HAP-1 (cell line): ENCODE results near the gene TNFSF11.
A peak's percentile ranks its signal among the peaks of the same experiment; 100 is the strongest.

Experiments
- DNase-seq, 2 experiments: peaks; one replicate each; pipeline ENCODE4 v3.0.0-alpha.2; 2016 to 2020; ENCODE audit warnings: low spot score in 2 of 2
- H3K27me3 ChIP-seq: fragments of 250-450 bp; sonication (Bioruptor Pico); 2 replicates; pipeline ENCODE4 v1.5.1; 2020; ENCODE audit warnings: low read depth, mild to moderate bottlenecking, moderate library complexity
- H3K36me3 ChIP-seq: fragments of 250-450 bp; sonication (Bioruptor Pico); replicated peaks from 2 replicates; pipeline ENCODE4 v1.5.1; 2020; ENCODE audit warnings: mild to moderate bottlenecking
- H3K4me1 ChIP-seq: fragments of 250-450 bp; sonication (Bioruptor Pico); 2 replicates; pipeline ENCODE4 v1.5.1; 2020; ENCODE audit warnings: mild to moderate bottlenecking
- H3K4me3 ChIP-seq: fragments of 250-450 bp; sonication (Bioruptor Pico); 2 replicates; pipeline ENCODE4 v1.5.1; 2020; ENCODE audit warnings: mild to moderate bottlenecking, moderate library complexity
- H3K9me3 ChIP-seq: fragments of 250-450 bp; sonication (Bioruptor Pico); 2 replicates; pipeline ENCODE4 v1.5.1; 2020; ENCODE audit warnings: mild to moderate bottlenecking, moderate library complexity
- in situ Hi-C: fragments of 300-500 bp; cut with MboI; formaldehyde crosslinking; loops from 3 replicates; pipeline ENCODE4 v1.14.3; 2020; ENCODE audit warnings: low sequenced_read_pairs, inconsistent platforms, mixed read lengths

TNFSF11 gene, protein sequence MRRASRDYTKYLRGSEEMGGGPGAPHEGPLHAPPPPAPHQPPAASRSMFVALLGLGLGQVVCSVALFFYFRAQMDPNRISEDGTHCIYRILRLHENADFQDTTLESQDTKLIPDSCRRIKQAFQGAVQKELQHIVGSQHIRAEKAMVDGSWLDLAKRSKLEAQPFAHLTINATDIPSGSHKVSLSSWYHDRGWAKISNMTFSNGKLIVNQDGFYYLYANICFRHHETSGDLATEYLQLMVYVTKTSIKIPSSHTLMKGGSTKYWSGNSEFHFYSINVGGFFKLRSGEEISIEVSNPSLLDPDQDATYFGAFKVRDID

DNA sequence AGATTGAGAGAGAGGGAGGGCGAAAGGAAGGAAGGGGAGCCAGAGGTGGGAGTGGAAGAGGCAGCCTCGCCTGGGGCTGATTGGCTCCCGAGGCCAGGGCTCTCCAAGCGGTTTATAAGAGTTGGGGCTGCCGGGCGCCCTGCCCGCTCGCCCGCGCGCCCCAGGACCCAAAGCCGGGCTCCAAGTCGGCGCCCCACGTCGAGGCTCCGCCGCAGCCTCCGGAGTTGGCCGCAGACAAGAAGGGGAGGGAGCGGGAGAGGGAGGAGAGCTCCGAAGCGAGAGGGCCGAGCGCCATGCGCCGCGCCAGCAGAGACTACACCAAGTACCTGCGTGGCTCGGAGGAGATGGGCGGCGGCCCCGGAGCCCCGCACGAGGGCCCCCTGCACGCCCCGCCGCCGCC, at the start of gene TNFSF11:
Gene TNFSF11 (plus strand): TSS at position 142 of the 400 bp plus-strand sequence. CDS start 152 bp downstream, at position 294.
- H3K4me1 ChIP-seq, result no peaks in the 10 kb centered on the region
- H3K9me3 ChIP-seq, result no peaks in the 10 kb centered on the region
- no peak within 1 kb of the TSS for H3K4me3 ChIP-seq
- peaks cover 2% of the 10 kb centered on the region; the same call in 1 of the 2 replicates for H3K27me3 ChIP-seq
- no peaks in the 10 kb centered on the region for H3K36me3 ChIP-seq
- no peak for DNase-seq
- in situ Hi-C loops, result no loop called here

DNA sequence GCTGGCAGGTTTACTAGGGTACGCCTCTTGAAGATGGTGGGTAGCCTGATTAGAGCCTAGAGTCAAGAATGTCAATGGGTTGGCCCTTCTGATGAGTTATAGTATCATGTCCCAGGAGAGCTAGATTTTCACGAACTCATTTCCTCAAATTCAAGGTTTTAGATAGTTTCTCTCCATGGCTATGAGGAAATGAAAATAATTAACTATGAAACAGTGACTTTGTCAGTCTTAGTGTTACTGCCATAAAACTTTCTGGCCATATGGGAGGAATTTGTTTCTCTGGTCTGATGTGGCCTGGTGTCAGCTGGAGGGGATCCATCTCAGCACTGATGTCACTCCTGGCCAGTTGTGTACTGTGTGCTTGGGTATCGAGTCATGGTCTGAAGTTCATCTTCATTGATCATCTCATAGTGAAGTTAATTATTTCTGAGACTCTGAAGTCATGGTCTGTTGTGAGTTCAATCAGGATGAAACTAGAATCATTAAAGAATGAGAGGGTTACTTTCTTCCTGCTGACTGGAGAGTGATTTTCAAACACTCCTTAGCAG, 49.4 kb upstream of the TNFSF11 start:
- H3K4me1 ChIP-seq, result no peaks in the 10 kb centered on the region
- in situ Hi-C loops, result no loop called here
- no peaks in the 10 kb centered on the region for H3K9me3 ChIP-seq
- DNase-seq, result no peak
- no peak overlapping the region for H3K4me3 ChIP-seq
- no peaks in the 10 kb centered on the region for H3K27me3 ChIP-seq
- H3K36me3 ChIP-seq, result no peaks in the 10 kb centered on the region

DNA sequence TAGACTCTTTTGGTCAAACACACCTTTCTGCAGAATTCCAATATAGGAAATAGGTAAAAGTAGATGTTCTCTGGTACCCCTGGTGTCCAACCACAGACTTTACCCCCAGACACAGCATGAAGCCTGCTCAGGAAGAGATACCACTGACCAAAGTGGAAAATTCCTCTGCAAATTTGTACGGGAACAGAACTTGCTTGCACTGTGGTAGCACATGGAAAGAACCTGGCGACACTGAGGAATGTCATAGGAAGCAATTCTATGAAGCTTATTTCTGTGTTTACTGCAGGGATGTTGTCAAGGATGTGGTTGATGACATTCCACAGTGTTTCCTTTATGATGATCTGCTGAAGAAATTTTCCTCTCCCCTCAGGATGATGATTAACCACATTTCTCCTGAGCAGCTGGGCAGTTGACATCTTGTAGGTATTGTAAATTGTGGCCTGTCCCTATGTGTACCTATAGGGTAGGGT, 48.9 kb upstream of the TNFSF11 start:
- Histone ChIP-seq H3K9me3 (no peaks in the 10 kb centered on the region), H3K27me3 (no peaks in the 10 kb centered on the region), H3K36me3 (no peaks in the 10 kb centered on the region), H3K4me3 (no peak overlapping the region), H3K4me1 (no peaks in the 10 kb centered on the region)
- in situ Hi-C loops, result no loop called here
- DNase-seq, result no peak

DNA sequence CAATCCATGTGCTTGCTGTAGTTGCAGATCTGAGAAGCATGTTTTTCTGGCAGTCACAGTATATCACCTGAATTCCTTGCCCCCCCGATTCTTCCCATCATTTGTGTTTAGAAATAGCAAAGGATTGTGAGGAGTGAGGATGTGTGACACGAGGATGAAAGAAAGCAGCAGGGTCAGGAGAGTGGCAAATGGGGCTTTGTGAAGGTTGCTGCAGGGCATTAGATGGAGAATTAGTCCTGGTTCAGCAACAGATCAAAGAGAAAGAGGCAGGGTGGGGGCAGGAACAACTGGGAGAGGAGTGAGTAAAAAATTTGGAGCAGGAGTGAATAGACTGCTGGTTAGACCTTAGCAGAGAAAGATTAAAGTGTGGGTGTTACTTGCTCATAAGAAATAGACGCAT, 47.7 kb upstream of the TNFSF11 start:
- Histone ChIP-seq H3K9me3 (no peaks in the 10 kb centered on the region), H3K4me3 (no peak overlapping the region), H3K4me1 (no peaks in the 10 kb centered on the region), H3K27me3 (no peaks in the 10 kb centered on the region), H3K36me3 (no peaks in the 10 kb centered on the region)
- no peak for DNase-seq
- in situ Hi-C loops, result no loop called here

DNA sequence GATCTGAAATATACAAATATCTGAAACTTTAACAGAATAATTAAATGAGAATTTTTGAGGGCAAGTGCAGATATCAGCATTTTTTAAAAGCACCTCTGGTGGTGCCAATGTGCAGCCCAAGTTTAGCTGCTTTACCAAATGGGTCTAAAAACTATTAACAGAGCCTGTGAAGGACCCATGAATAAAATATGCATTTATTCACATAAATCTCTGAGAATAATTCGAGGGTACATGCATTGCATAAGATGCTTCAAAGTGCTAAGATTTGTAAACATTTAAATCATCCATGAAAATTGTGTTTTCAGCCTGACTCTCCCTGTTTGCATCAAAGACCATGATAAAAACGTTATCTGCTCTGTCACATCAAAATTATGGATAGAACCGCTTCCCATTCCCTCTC, 47.1 kb upstream of the TNFSF11 start:
- in situ Hi-C loops, result no loop called here
- no peaks in the 10 kb centered on the region for H3K4me1 ChIP-seq
- no peak for DNase-seq
- H3K27me3 ChIP-seq, result no peaks in the 10 kb centered on the region
- H3K4me3 ChIP-seq, result no peak overlapping the region
- no peaks in the 10 kb centered on the region for H3K36me3 ChIP-seq
- no peaks in the 10 kb centered on the region for H3K9me3 ChIP-seq

DNA sequence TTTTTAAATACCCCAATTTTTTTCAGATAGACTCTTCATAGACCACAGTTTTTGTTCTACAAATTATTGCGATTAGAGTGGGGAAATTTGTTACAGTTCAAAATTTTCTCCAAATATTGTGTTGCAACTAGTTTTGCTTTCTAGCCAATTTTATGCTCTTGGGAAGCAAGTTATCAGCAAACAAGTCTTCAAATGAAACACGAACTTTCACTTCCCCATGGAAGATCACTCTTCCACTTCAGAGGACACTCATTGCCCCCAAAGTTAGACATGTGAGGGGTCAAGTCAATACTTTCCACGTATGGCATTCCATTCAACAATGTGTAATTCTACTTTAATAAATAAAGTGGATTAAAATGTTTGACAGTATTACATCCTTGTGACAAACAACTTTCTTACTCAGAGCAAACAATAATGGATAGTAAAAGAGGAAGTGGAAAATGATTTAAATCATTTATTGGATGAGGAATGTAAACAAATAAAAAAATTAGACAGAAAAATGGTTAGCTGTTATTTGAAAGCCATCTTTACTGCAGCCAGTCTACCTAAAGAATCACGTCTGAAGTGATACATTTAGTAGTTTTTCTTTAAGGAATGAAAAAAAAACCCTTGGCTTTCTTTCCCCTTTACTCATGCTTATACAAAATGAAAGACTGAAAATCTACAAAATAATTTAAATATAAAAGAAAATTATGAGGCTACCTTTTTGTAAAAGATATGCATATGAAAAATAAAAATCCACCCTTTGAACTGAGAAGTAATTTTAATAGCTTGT, 41.2 kb upstream of the TNFSF11 start:
- no peak overlapping the region for H3K4me3 ChIP-seq
- in situ Hi-C loops, result no loop called here

DNA sequence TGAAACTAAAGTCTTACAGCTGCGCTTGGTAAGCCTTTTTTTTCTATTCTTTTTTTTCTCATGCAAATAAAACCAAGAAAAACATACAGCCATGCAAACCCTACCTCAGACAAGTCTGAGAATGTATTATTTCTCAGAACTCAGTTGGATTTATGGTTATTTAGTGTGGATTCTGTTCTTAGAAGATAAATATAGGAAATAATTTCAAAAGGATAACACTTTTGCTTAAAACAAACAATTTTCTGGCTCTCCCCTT, 40.7 kb upstream of the TNFSF11 start:
- in situ Hi-C loops, result no loop called here
- no peak for DNase-seq
- no peaks in the 10 kb centered on the region for H3K27me3 ChIP-seq
- H3K4me1 ChIP-seq, result peaks cover 20% of the 10 kb centered on the region
- no peaks in the 10 kb centered on the region for H3K9me3 ChIP-seq
- H3K4me3 ChIP-seq, result no peak overlapping the region
- H3K36me3 ChIP-seq, result no peaks in the 10 kb centered on the region

More for the DNA sequence above, 41.2 kb upstream of the TNFSF11 start:
- Histone ChIP-seq H3K9me3 (no peaks in the 10 kb centered on the region), H3K27me3 (no peaks in the 10 kb centered on the region), H3K4me1 (peaks cover 20% of the 10 kb centered on the region), H3K36me3 (no peaks in the 10 kb centered on the region)
- peak in 1 of 2 experiments; percentile 92 for DNase-seq

DNA sequence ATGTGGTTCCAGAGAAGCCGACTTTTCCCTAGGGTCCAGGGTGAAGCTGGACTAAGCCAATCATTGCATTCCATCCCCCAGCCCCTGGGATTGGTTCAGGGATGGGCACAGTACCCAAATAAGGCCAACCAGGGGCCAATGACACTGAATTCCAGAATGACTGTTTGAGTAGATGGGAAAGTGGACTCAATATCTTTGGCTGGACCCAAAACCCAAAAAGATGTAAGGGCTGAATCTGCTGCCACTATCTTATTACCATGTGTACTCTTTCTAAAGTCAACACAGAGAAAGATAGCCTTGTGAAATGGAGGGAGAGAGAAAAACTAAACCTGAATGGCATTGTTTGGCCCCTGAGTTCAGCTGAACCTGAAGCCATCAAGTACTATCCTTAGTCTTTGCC, 39.2 kb upstream of the TNFSF11 start:
- Histone ChIP-seq H3K36me3 (no peaks in the 10 kb centered on the region), H3K27me3 (no peaks in the 10 kb centered on the region), H3K4me1 (peaks cover 20% of the 10 kb centered on the region), H3K9me3 (no peaks in the 10 kb centered on the region), H3K4me3 (no peak overlapping the region)
- no peak for DNase-seq
- in situ Hi-C loops, result no loop called here

DNA sequence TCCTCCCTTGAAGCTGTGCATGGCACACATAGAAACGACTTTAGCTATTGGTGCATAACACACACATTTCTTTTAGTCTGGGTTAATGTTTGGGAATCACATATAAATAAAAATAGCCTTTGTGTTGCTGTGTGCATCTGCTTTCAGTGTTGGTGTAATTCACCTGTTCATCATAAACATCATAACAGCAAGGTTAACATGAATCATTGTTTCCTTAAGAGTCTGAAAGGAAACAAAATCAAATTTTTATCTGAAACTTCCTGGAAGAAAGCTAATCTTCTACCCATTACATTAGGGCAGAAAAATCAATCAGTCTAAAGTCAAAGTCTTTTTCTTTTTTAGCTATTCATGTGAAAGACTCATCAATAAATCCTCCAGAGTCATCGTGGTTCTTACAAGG, 35.0 kb upstream of the TNFSF11 start:
- Histone ChIP-seq H3K4me1 (peaks cover 4% of the 10 kb centered on the region), H3K36me3 (no peaks in the 10 kb centered on the region), H3K4me3 (no peak overlapping the region), H3K27me3 (no peaks in the 10 kb centered on the region), H3K9me3 (no peaks in the 10 kb centered on the region)
- DNase-seq, result no peak
- in situ Hi-C loops, result no loop called here

DNA sequence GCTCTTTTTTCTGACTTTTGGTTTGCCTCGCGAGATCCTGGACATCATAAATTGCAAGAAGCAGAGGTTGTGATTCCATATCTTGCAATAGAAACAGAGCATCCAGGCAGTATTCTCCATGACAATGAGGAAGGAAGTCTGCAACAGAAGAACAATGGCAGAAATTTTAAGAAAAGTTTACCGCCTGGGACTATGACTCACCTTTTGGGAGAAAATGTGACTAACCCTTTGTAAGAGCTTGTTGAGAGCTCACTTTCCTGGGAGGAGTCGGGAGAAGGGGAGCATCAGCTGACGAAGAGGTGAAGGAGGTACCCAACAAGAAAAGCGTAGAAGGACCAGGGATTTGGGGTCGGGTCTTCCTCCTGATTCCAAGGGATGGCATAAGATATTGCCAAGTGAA, 34.3 kb upstream of the TNFSF11 start:
- H3K36me3 ChIP-seq, result no peaks in the 10 kb centered on the region
- in situ Hi-C loops, result no loop called here
- no peaks in the 10 kb centered on the region for H3K9me3 ChIP-seq
- no peak for DNase-seq
- no peak overlapping the region for H3K4me3 ChIP-seq
- H3K4me1 ChIP-seq, result no peaks in the 10 kb centered on the region
- no peaks in the 10 kb centered on the region for H3K27me3 ChIP-seq

DNA sequence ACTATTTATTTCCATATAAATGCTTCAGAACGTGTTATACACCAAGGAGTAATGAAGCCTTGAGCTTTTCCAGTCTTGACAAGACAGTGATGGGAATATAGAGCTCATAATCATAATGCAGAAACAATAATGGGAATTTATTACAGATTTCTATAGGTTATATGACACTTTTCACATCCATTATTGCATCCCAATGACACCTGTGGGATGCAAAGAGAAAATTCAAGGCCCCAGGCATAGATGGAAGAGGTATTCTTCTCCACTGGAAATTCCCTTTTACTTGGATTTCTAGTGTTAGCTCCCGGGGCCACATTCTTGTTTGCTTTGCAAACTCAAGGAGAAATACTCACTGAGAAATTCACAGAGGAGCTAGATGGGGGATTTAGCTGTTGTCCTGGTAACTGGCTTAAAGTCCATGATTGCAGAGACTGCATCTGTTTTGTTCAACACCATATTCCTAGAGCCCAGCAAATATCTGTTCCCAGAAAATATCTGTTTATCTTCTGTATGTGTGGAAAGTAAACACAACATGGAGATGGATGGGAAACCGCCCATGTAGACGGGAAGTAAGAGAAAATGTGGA, 30.6 kb upstream of the TNFSF11 start:
- in situ Hi-C loops, result no loop called here
- Histone ChIP-seq H3K4me1 (no peaks in the 10 kb centered on the region), H3K36me3 (no peaks in the 10 kb centered on the region), H3K9me3 (no peaks in the 10 kb centered on the region), H3K27me3 (no peaks in the 10 kb centered on the region), H3K4me3 (no peak overlapping the region)
- DNase-seq, result no peak

DNA sequence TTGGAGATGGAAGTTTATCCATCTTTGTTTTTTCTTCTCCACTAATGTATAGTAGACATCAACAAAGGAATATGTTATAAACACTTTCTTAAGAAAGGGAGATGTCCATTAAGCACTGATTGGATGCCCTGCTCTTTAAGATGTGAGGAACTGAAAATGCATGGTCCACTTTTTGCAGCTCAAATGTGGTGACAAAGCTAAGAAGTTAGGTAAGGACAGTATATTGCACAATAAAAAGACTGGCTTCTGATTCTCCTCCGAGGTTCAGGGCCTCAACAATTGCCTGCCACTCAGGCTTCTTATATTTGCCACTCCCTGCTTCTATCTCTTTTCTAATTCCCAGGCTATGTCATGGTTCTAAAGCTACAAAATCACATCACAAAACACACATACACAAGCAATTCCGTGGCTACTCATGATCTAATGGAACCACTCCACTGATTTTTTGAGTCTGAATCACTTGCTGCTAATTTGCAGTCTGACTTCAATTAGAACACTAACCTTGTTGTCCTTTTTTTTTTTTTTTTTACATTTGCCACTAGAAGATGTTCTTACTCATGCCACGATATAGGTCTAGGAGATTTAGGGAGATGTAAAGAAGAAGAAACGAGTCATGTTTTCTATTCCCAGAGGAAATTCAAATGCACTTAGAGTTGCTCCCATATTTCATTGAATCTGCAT, 29.6 kb upstream of the TNFSF11 start:
- Histone ChIP-seq H3K9me3 (no peaks in the 10 kb centered on the region), H3K36me3 (no peaks in the 10 kb centered on the region), H3K4me1 (no peaks in the 10 kb centered on the region), H3K27me3 (no peaks in the 10 kb centered on the region), H3K4me3 (no peak overlapping the region)
- in situ Hi-C loops, result no loop called here
- DNase-seq, result no peak

DNA sequence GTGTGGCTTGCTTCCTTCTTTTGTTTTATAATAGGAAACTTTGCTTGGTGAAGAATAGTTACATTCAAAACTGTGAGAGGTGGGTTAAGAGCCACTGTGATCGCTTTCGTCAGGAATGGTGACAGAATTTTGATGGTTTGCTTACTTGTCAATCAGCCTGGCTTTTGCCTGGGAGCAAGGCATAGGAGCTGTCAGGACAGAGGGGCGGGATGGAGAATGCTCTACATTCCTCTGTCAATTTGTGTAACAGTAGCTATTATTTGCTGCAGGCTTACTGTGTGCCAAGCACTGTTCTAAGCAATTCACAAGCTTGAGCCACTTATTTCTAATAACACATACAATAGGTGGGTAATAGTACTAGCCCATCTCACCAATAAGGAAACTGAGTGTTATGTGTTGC, 28.1 kb upstream of the TNFSF11 start:
- in situ Hi-C loops, result no loop called here
- DNase-seq, result no peak
- H3K9me3 ChIP-seq, result no peaks in the 10 kb centered on the region
- no peaks in the 10 kb centered on the region for H3K36me3 ChIP-seq
- no peaks in the 10 kb centered on the region for H3K27me3 ChIP-seq
- no peak overlapping the region for H3K4me3 ChIP-seq
- H3K4me1 ChIP-seq, result no peaks in the 10 kb centered on the region
